Neural crest cell (in vitro differentiated cells): Measurements from ENCODE around the gene CAPNS2. TPM values are rescaled to one million over a fixed set of nuclear protein-coding genes. Genes with fewer than 3 reads are reported as not detected.

Source experiments
- DNase-seq: peaks from one replicate; pipeline ENCODE4 v3.0.0; 2021; ENCODE audit warnings: low read depth, mixed read lengths, low spot score
- H3K27ac Mint-ChIP-seq: one replicate; pipeline ENCODE4 v1.8.0; 2021; ENCODE audit warnings: mild to moderate bottlenecking, mixed read lengths; ENCODE audit not compliant: unreplicated experiment
- H3K27me3 Mint-ChIP-seq: 2 replicates; pipeline ENCODE4 v1.8.0; 2021; ENCODE audit warnings: low read depth, mild to moderate bottlenecking, mixed read lengths
- H3K36me3 Mint-ChIP-seq: 2 replicates; pipeline ENCODE4 v1.8.0; 2021; ENCODE audit warnings: low read depth, mild to moderate bottlenecking, mixed read lengths
- H3K4me1 Mint-ChIP-seq: 2 replicates; pipeline ENCODE4 v1.8.0; 2021; ENCODE audit warnings: mixed read lengths
- H3K4me3 Mint-ChIP-seq: one replicate; pipeline ENCODE4 v1.8.0; 2021; ENCODE audit warnings: mild to moderate bottlenecking, mixed read lengths
- H3K9me3 Mint-ChIP-seq: 2 replicates; pipeline ENCODE4 v1.8.0; 2021; ENCODE audit warnings: mixed read lengths
- total RNA-seq: library from RNA; stranded (reverse); gene quantifications from 2 replicates; pipeline ENCODE4 v1.2.1, GENCODE V29; 2021
- TF ChIP-seq, protein P1 (sequence below): fragments of 200-600 bp; sonication (generic); conservative IDR thresholded peaks from 2 replicates; pipeline ENCODE4 v1.5.0; 2021; ENCODE audit warnings: antibody characterized with exemption, mild to moderate bottlenecking

CAPNS2 gene
- total RNA-seq, 1 donor from 2014 or later: 0.23 TPM

DNA sequence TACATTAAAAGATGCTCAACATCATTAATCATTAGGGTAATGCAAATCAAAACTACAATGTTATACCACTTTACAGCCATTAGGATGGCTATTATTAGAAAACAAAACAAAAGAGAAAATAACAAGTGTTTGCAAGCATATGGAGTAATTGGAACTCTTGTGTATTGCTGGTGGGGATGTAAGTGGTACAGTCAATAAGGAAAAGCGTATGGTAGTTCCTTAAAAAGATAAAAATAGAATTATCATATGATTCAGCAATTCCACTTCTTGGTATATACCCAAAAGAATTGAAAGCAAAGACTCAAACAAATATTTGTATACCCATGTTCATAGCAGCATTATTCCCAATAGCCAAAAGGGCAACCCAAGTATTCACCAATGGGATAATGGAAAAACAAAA lies 1.4 kb upstream of the CAPNS2 start:
- peaks cover 4% of the 10 kb centered on the region for H3K4me1 Mint-ChIP-seq
- H3K27ac Mint-ChIP-seq: no peak overlapping the region
- no peaks in the 10 kb centered on the region for H3K9me3 Mint-ChIP-seq
- TF ChIP-seq, protein P1, sequence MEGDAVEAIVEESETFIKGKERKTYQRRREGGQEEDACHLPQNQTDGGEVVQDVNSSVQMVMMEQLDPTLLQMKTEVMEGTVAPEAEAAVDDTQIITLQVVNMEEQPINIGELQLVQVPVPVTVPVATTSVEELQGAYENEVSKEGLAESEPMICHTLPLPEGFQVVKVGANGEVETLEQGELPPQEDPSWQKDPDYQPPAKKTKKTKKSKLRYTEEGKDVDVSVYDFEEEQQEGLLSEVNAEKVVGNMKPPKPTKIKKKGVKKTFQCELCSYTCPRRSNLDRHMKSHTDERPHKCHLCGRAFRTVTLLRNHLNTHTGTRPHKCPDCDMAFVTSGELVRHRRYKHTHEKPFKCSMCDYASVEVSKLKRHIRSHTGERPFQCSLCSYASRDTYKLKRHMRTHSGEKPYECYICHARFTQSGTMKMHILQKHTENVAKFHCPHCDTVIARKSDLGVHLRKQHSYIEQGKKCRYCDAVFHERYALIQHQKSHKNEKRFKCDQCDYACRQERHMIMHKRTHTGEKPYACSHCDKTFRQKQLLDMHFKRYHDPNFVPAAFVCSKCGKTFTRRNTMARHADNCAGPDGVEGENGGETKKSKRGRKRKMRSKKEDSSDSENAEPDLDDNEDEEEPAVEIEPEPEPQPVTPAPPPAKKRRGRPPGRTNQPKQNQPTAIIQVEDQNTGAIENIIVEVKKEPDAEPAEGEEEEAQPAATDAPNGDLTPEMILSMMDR: no peak
- H3K36me3 Mint-ChIP-seq: no peaks in the 10 kb centered on the region
- DNase-seq: no peak
- no peak overlapping the region for H3K4me3 Mint-ChIP-seq
- H3K27me3 Mint-ChIP-seq: no peaks in the 10 kb centered on the region

- DNase-seq: no peak
- H3K4me3 Mint-ChIP-seq: no peak overlapping the region
- H3K27me3 Mint-ChIP-seq: no peaks in the 10 kb centered on the region
- no peak overlapping the region for H3K27ac Mint-ChIP-seq
- no peaks in the 10 kb centered on the region for H3K36me3 Mint-ChIP-seq
- no peaks in the 10 kb centered on the region for H3K9me3 Mint-ChIP-seq
- H3K4me1 Mint-ChIP-seq: peaks cover 4% of the 10 kb centered on the region
- TF ChIP-seq, protein P1: no peak
Observed at GRCh38 chr16:55567382-55567781, 898 bp downstream of the CAPNS2 start.

GRCh38 chr16:55568207-55568606 lies 1.7 kb downstream of the CAPNS2 start:
- H3K27me3 Mint-ChIP-seq: no peaks in the 10 kb centered on the region
- H3K9me3 Mint-ChIP-seq: no peaks in the 10 kb centered on the region
- TF ChIP-seq, protein P1: no peak
- H3K4me3 Mint-ChIP-seq: no peak overlapping the region
- H3K27ac Mint-ChIP-seq: no peak overlapping the region
- DNase-seq: no peak
- H3K36me3 Mint-ChIP-seq: no peaks in the 10 kb centered on the region
- peaks cover 4% of the 10 kb centered on the region for H3K4me1 Mint-ChIP-seq

GRCh38 chr16:55569025-55569424 lies 2.5 kb downstream of the CAPNS2 start:
- no peaks in the 10 kb centered on the region for H3K36me3 Mint-ChIP-seq
- TF ChIP-seq, protein P1: no peak
- H3K4me3 Mint-ChIP-seq: no peak overlapping the region
- no peak overlapping the region for H3K27ac Mint-ChIP-seq
- no peaks in the 10 kb centered on the region for H3K9me3 Mint-ChIP-seq
- H3K27me3 Mint-ChIP-seq: no peaks in the 10 kb centered on the region
- no peak for DNase-seq
- peaks cover 4% of the 10 kb centered on the region for H3K4me1 Mint-ChIP-seq

- no peaks in the 10 kb centered on the region for H3K36me3 Mint-ChIP-seq
- peaks cover 4% of the 10 kb centered on the region for H3K4me1 Mint-ChIP-seq
- no peak for DNase-seq
- H3K27ac Mint-ChIP-seq: no peak overlapping the region
- no peaks in the 10 kb centered on the region for H3K9me3 Mint-ChIP-seq
- H3K4me3 Mint-ChIP-seq: no peak overlapping the region
- TF ChIP-seq, protein P1: no peak
- no peaks in the 10 kb centered on the region for H3K27me3 Mint-ChIP-seq
Observed at GRCh38 chr16:55570159-55570558, 3.7 kb downstream of the CAPNS2 start.
